GM21515 (cell line): ENCODE results near the gene POLR3B.
"Not testable (repeated sequence)": the region's sequence is repeated elsewhere in the genome, so short reads cannot be mapped to it uniquely, and the experiment has no call there.

Source experiments
- ATAC-seq: cut with Tn5 transposase; IDR thresholded peaks from one replicate; pipeline ENCODE4 v1.9.1; 2021; ENCODE audit not compliant: unreplicated experiment

POLR3B gene

DNA sequence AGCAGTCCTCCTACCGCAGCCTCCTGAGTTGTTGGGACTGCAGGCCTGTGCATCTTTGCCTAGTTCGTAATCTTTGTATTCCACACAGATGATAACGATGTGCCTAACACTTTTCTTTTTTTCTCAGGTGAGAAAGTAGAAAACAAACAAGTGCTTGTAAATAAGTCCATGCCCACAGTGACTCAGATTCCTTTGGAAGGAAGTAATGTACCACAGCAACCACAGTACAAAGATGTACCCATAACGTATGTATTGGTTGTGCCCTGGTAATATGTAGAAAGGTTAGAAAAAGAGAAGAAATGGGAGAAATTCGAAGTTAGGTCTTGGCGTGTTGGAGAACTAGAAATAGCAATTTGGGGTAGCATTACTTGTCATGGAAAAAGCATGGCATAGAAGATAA is 101.6 kb downstream of the POLR3B start:
- ATAC-seq, result no peak

DNA sequence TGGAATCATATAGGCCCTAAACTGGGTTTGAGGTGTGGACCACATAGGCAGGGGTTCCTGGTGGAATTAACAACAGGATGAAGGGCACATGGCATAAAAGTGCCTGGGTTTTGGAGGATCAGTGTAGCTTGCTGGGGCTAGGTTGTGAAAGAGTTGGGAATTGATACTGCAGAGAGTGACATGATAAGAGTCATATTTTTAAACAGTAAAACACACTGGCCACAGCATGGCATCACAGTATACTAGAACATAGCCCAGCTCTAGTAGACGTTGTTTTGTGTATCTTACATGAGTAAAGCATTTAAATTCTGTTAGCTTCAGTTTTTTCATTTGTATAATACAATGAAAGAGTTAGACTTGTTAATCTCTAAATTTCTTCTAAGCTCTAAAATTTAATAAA is 102.0 kb downstream of the POLR3B start:
- no peak for ATAC-seq

DNA sequence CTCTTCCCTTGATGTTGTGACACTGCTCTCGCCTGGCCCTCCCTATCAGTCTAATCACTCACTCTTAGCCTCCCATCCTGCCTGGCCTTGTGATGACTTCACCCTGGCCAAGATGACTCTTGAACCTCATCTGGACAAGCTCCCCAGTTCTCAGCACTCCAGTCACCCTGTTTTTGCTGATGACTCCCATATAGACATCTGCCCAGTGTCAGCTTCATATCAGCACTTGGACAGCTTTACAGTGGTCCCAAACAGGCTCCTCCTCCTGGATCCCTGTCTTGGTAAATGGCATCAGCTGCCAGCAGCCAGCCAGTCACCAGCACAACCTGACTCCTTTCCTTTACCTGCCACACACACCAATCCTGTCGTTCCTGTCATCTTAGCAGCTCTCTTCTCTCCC is 104.2 kb downstream of the POLR3B start:
- ATAC-seq, result no peak

DNA sequence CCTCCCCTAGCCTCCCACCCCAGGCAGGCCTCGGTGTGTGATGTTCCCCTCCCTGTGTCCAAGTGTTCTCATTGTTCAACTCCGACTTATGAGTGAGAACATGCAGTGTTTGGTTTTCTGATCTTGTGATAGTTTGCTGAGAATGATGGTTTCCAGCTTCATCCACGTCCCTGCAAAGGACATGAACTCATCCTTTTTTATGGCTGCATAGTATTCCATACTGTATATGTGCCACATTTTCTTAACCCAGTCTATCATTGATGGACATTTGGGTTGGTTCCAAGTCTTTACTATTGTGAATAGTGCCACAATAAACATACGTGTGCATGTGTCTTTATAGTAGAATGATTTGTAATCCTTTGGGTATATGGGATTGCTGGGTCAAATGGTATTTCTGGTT is 108.1 kb downstream of the POLR3B start:
- ATAC-seq, result not testable (repeated sequence)

DNA sequence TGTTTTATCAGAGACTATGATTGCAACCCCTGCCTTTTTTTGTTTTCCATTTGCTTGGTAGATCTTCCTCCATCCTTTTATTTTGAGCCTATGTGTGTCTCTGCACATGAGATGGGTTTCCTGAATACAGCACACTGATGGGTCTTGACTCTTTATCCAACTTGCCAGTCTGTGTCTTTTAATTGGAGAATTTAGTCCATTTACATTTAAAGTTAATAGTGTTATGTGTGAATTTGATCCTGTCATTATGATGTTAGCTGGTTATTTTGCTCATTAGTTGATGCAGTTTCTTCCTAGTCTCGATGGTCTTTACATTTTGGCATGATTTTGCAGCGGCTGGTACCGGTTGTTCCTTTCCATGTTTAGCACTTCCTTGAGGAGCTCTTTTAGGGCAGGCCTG is 118.1 kb downstream of the POLR3B start:
- not testable (repeated sequence) for ATAC-seq

DNA sequence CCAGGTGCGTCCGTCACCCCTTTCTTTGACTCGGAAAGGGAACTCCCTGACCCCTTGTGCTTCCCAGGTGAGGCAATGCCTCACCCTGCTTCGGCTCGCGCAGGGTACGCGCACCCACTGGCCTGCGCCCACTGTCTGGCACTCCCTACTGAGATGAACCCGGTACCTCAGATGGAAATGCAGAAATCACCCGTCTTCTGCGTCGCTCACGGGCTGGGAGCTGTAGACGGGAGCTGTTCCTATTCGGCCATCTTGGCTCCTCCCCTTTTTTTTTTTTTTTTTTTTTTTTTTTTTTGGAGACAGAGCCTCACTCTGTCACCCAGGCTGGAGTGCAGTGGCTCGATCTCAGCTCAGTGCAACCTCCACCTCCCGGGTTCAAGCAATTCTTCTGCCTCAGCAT is 120.1 kb downstream of the POLR3B start:
- not testable (repeated sequence) for ATAC-seq

DNA sequence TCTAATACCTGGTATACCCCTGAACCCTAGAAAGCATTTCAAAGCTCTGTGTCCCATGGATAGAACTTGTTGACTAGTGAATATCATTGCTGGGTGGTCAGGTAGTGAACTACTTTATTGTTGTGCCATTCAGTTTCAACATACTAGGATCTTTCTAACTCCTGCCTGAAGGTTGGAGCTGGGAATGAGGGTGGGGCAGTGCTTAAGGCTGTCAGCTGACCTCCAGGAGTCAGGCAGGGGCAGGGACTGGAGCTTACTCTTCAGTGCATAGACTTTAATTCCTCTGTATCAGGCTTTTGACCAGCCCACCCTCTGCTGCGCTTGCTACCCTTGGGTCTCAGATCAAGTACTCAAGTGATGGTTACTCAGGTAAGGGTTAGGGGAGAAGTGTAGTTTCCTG is 122.7 kb downstream of the POLR3B start:
- no peak for ATAC-seq

DNA sequence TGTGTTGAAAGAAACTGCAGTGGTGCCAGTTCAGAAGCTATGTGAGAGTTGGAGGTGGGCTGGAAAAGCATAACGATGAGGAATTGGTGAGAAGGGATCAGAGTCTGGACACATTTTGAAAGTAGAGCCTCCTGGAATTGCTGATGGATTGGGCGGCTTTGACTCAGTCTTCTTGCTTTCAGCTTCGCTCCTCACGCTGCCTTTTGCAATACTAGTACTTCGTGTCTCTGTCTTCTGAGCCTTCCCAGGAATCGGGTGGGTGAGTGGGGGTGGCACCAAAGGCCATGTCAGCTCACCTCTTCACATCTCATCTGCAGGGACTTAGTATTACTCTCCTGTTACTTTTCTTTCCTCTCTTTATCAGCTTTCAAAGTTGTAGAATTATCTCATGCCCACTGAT is 123.7 kb downstream of the POLR3B start:
- ATAC-seq, result no peak

DNA sequence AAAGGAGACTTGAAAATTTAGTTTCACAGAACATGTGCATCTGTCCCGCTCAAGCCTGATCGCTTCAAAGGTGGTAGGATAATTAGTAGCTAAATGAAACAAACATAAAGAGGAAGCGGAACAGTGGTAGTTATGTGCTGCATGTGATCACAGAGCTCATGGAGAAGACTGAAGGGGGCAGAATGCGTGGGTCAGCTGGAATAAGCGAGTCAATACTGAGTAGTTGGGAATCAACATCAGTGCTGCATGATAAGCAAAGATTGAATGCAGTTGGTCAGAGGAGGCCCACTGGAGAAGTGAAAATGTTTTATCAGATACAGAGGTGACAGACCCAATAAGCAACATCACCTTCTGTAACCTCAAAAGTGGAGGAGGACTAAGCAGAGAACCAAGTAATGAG is 130.1 kb downstream of the POLR3B start:
- no peak for ATAC-seq

DNA sequence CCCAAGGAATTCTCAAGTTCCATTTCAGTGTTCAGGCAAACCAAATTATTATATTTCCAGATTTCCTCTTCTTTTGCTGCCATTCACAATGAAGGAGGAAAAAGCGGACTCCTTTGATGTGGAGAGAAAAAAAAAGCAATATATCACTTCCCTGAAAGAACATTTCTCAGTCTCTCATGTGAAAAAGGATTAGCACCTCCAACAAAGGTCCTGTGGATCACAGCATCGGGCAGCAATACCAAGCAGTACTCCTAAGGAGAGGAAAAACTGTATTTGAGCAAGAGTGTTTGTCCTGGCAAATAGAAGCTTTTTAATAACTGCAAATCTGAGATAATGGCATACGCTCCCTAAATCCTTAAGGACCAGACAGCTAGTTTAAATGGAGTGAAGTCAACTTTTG is 131.3 kb downstream of the POLR3B start:
- no peak for ATAC-seq

DNA sequence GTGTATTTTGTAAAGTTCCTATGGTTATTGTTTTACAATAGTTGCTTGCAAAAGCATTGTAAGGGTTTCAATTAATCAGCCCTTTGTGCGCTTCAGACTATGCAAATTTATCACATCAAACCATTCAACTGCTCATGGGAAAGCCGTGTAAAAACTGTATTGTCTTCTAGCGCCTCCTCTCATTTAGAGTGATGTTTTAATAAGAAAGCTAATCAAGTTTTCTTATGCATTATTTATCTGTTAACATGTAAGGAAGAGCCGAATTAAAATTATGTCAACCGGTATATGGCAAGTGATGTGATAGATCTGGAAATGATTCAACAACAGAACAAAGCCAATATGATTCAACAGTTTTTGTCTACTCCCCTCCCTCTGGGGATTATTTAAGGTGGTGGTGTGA is 132.7 kb downstream of the POLR3B start:
- no peak for ATAC-seq

DNA sequence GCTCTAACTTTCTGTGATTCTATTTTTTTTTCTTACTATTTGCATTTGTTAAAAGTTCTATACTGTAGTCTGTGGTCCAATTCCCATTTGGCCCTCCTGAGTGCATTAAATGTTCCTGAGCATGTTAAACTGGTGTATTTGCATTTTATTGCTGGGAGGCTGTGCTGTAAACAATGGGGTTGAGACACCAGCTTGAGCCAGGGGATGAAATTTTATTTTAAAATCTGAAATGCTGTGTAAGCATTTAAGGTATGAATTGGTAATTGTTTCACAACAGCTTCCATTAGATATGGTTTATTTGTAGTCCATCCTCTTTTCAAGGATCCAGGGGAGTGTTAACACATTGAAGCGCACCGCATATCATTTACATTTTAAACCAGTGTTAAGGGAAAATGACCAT is 135.3 kb downstream of the POLR3B start:
- ATAC-seq, result no peak

DNA sequence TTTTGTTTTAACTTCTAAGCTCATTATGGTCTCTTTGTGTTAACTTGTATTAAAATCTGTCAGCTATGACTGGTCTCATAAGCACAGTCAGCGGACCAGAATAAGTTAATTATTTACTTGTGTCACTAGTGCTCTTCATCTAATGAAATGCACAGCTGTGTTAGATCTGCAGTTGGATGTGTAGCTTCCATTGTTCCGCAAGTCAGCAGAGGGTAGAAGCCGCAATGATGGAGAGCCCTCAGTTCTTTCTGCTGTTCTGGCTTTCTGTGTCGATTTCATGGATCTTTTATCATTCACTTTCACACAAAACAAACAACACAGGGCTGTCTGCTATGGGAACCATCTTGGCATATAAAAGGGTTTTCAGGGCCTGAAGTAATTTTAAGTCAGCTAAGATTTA is 136.0 kb downstream of the POLR3B start:
- no peak for ATAC-seq

DNA sequence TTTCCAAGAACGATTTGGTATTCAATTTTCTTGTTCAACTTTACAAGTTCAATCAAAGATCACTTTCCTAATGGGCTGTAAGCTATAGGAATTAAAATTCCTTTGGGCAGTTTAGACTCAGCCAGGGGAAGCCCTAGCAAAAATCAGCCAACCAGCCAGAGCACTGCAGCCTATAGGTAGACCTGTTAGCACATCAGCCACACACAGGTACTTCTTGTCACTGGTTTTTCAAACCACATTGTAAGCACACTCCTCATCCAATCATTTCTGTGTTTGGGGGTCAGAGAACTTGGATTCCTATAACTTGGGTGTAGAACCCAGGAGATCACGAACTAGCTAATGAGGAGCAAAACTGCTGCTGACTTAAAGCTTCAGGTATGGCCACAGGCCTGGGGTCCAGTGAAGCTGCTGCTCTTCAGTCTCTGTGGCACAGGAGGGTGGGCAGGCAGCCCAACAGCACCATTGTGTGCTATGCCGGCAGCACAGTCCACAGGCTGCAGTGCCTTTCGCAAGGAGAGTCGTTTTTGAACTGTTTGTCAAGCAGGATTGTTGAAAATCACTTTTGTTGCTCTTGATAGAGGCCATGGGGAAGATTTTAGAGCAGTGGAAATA is 137.9 kb downstream of the POLR3B start:
- no peak for ATAC-seq

DNA sequence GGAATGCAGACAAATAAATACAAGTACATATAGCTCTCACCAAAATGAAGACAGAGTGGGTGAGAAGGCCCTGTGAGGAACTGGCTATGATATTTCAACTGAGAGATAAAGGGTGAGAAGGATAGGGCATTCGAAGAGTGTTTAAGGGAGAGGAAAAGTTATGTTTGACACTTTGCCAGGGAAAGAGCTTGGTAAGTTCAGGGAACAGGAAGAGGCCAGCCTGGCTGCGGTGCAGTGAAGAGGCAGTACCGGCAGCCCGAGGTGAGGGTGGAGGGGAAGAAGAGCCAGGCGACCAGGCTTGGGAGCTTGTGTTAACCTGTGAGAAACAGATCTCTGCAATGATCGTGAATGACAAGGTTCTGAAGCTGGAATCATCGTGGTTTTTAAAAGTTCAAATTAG is 140.5 kb downstream of the POLR3B start:
- ATAC-seq, result no peak

DNA sequence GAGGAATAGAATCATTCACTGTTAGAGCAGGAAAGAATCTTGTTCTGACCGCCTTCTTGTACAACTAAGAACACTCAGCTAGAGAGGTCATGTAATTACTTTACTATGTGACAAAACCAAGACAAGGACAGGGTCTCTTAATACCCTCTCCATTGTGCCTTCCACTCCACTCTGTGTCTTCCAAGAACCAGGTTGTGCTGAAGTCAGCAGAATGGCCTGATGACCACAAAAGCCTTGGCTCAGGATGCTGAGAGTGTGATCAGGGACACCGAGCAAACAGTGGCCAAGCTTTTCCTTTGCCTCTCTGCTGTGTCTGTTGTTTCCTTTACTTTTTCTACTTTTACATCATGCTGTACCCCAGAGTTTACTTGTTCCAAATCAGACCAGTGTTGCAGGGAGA is 142.1 kb downstream of the POLR3B start:
- ATAC-seq, result no peak

DNA sequence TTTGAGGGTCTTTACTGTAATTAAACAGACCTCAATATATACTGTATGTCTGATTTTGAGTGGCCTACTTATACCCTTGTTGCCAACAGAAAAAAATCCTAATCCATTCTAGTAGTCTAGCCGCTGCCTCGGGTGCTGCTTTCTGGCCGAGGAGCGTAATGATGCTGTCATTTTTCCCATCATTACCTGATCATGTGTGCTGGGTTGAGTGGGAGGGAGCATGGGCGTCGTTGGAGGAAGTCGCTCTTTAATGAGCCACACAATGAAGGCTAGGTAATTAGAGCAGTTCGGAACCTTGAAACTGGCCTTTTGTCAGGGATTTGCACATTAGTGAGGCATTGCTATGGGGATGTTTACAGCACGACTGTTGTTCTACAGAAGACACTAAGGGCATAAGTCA is 149.1 kb downstream of the POLR3B start:
- ATAC-seq, result no peak

DNA sequence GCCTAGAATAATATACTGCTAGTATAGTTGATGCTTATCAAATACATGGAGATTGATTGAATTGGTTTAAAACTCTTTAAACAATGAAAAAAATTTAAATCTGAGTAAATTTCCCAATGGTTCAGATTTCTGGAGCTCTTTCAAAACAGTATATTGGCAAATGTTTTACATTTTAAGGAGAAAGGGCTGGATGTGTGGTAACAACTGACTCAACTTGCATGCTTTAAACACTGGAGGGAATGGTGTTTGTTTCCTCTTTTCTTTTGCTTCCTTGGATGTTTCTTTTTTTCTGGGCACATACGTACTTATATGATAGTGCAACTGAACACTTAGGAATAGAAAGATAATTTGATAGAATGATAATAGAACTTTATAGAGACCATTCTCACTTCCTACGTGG is 151.4 kb downstream of the POLR3B start:
- no peak for ATAC-seq

DNA sequence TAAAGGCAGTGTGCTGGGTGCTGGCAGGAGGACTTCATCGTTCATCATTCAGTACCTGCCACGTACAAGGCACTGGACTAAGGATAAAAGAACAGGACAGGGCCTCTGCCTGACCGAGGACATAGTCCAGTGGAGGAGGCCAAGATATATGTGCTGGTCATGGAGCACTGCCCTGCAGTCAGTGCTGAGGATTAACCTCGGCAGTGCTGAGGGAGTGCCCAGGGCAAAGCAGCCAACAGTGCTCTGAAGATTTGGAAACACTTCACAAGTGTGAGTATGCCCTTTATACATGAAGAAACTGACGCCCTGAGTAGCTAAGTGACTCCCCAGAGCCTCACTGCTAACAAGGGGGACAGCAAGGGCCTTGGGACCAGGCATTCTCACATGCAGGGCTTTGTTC is 153.8 kb downstream of the POLR3B start:
- ATAC-seq, result no peak

DNA sequence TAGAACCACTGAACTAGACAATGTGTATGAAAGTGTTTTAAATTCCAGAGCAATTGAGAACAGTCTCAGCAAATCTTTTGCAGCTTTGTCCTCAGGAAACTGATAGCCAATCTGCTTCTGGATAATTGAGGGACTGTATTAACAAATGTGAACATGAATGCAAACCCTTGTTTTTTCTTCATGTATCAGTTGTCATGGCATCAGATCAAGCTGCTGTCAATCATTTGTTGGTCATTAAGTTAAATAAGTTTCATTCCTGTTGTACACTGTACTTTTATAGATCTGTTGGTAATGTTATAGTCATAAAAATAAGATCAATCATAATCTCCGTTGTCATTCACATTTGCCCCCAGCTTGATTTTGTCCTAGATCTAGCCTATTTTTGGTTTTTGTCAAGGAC is 159.8 kb downstream of the POLR3B start:
- no peak for ATAC-seq

DNA sequence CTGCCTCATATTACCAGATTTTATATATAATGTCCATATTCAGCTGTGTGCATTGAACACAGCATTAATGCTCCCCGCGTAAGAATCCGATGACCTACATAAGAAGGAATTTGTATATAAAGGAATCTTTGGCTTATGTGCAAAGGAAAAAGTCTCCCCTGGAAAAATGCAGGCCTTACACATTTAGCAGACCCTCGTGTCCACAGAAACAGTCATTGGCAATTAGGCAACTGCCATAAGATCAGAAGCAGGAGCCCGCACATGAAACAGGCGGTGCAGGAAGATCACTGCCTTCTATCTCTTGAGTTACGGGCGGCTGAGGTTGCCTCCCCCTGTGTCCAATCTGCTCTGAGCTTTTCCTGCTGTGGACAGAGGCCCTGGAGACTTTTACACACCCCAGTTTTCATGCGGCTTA is 162.1 kb downstream of the POLR3B start:
- no peak for ATAC-seq

DNA sequence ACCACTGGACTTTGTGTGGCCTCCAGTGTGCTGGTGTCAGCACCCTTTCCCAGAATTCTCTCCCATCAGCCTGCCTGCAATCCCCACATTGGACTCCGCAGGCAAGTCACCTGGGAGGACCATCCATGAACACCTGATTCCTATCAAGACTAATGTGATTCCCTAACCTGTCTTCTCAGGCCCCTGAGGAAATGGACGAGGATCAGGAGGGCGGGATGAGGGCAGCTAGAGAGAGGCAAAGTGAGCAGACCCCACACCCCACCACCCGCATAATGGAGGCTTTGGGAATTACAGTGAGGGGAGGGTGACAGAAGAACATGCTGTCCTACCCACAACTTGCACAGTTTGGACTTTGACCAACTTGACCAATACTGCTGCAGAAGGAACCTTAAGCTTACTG is 164.4 kb downstream of the POLR3B start:
- no peak for ATAC-seq

DNA sequence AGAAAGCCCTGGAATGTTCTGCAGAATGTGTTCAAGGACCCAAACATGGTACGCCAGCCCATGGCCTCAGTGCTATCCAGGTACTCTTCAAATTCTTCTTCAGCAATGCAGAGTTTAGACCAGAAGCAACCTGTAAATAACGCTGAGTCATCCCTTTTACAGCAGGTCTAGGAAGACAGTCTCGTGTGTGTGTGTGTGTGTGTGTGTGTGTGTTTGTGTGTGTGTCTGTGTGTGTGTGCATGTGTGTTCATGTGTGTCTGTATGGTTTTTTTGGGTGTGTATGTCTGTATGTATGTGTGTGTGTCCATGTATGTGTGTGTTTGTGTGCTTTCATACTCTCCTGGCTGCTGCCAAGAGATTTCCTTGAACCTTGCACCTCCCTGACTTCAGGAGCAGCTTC is 165.2 kb downstream of the POLR3B start:
- ATAC-seq, result no peak

DNA sequence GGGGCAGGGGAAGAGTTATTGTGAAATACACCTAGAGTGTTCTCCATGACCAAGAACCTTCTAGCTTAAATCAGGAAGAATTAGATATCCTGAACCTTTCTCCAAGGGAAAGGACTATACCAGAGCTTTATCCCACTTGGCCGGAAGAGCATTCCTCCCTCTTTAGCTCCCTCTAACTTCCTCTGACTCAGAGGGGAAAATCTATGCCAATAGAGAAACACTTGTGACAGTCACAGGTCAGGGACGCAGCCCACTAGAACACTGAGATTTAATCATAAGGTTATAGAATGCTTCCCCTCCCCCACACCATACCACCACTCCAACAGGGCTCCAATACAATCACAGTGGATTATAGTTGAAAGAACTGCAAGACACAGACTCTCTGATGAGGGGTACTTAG is 169.8 kb downstream of the POLR3B start:
- ATAC-seq, result no peak
